GM21619 (cell line): Measurements from ENCODE around the gene GBP1.
"Not testable (repeated sequence)": the region's sequence is repeated elsewhere in the genome, so short reads cannot be mapped to it uniquely, and the experiment has no call there.

Experiments
- ATAC-seq: cut with Tn5 transposase; IDR thresholded peaks from one replicate; pipeline ENCODE4 v1.9.1; 2021; ENCODE audit not compliant: unreplicated experiment

The GBP1 gene

DNA sequence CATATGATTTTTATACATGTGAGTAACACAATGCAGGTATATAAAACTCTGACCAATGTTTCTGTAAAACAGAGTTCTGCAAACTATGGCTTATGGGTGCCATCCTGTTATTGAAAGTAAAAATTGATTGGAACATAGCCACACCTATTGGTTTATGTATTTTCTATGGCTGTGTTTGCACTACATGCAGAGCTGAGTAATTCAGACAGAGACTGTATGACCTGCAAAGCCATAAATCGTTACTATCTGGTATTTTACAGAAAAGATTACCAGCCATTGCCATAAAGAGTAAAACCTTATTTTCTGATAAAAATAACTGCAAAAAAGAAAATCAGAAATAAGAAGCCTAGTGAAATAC, 13.1 kb downstream of the GBP1 start:
- ATAC-seq = no peak

DNA sequence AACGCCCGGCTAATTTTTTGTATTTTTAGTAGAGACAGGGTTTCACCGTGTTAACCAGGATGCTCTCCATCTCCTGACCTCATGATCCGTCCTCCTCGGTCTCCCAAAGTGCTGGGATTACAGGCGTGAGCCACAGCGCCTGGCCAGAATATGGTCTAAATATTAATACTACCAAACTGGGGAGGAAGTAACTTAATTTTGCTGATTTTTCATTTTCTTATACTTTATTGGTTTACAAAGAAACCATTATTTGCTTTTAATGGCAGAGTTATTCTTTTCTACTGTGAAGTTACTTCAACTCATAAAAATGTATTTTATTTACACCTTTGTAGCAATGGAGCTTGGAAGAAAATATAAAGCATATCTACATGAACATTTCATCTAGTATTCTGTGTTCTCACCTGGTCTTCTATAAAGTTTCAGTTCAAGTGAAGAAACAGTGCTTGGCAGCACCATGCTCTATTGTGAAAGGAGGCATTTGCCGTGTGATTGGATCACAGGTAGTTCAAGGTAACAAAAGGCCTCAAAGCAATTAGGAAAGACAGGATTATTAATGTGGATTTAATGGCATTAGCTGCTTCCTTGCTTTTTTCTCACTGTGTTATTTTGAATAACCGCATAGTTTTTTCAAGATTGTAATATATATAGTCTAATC, 13.6 kb downstream of the GBP1 start:
- ATAC-seq = no peak

DNA sequence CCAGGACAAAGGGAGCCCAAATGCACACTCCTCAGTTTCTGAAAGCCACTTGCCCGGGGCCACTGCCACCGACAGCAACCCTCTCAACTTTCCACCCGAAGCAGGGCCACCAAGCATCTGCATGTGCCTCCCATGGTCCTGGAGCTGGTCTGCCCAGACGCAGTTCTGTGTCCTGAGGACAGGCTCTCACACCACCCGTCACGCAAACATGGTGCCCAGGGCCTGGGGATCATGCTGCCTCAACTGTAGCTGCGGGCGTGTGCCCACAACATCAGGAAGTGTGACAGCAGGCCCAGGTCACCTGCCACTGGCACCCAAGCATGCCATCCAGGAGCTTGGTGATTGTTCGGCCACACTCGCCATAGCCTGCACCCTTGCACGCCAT, 14.4 kb downstream of the GBP1 start:
- ATAC-seq = no peak

DNA sequence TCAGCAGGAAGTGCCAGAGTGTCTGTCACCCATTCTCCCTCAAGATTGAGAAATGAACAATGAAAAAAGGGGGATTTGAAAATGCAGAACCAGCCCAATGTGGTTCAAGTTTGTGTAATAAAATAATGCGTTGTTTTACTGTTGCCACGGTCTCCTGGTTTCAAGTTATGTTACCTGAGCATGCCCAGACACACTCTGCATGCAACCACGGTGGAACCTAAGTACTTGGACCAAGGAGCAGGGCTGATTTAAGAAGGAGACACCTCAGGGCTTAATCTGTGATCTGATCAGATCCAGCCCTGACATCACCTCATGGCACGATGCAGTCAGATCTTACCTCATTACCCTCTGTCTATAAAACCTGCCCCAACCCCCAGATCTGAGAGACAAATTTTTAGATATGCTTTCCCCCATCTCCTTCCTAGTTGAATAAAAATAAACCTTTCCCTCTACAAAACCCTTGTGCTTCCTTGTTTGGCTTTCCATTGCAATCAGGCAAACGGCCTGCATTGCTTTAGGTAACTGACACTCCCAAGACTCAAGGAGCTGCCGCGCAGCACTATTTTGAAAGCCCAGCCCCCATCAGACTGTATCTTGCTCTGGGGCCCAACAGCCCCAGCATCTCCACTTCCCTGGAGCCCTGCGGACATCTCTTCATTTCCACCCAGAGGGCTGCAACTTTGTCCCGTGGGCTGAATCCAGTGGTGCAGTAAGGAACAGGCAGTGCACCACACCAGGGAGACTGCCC, 14.9 kb downstream of the GBP1 start:
- not testable (repeated sequence) for ATAC-seq

DNA sequence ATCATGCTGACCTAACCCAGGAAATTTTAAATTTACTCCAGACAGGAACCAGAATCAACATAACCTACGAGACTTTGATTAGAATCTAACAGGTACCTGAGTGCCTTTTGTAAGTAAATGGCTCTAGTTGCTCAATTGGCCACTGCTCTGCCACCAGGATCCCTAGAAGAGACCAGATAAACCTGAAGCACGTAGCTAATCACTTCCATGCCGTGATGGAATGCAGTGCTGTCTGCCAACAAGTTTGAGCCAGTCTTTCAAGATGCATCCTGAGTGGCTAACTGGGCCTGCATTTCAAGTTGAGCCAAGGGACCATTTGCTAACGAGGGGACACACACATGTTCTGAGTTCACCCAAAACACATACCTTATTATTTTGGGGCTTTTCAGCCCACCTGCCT, 15.8 kb downstream of the GBP1 start:
- ATAC-seq = not testable (repeated sequence)

DNA sequence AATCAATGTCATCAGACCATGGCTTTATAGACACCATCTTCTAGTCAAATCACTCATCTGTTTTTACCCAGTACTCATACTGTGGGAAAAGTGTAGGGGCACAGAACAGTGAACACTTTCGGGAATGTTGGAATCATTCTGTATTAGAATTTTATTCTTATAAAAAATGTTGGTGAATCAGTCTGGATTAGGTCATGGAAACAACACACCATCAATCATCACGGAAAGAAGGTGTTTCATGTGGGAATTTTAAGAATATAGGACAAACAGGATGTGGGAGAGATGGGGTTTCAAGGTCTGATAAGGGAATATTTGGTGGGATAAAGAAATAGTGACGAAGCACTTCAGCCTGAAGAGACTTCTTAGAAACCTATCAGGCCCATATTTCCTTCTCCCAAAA, 17.3 kb downstream of the GBP1 start:
- ATAC-seq = no peak

DNA sequence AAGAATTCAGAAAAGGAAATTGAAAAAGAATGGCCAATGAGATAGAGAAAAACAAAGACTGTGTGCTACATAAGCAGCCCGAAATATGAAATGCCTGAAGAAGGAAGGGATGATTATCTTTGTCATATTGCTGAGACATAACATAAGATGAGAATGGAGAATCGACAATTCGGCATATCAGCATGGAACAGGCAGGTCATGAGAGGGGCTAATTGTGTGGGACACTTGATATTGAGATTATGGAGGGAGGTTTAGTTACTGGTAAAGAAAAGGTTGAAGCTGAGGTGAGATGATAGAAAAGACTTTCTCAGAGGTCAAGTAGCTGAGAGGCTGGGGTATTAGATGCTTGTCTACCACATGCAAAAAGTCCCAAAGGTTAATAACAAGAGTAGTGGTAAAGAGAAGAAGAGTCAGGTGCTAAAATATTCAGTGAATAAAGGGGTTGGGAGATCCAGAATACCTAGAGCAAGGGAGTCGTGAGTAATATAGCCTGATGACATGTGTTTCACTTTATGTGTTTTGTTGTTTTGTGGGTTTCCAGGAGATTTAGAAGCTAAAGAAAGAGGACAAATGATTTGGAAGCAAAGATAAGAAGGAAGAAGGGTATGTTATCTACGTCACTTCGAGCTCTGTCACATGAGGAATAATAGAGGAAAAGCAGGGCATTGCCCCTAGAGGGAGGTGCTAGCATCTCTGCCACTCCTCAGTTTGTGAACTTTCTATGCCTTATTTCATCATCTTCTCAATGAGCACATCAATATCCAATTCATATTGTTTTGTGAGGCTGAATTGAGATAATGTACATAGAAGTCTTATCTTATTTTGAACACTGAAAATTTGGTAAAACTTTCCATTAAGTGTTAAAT, 18.5 kb downstream of the GBP1 start:
- ATAC-seq = peak; percentile 70

DNA sequence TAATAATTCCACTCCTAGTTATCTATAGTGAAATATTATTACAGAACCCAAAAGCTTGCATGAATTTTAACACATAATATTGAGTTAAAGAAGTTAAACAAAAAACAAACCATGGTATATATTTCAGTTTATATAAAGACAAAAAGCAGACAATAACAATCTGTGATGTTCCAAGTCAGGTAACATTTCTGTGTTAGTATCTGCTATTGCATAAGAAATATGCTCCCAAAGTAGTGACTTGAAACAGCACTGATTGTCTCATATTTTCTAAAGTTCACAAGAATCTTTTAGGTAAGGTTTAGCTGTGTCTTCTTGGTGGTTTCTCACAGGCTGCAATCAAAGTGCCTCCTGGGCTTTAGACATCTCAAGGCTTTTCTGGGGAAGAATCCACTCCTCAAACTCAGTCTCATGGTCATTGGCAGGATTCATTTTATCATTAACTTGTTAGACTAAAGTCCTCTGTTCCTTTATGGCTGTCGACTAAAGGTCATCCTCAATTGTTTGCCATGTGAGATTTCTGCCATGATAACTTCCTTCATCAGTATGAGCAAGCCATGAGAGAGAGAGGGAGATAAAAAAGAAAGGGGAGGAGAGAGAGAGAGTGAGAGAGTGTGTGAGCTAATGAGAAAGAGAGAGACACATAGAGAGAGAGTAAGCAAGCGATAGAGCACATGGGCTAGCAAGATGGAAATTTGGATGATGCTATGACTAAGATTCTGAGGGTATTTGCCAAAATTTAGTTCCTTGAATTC, 19.9 kb downstream of the GBP1 start:
- ATAC-seq = no peak

DNA sequence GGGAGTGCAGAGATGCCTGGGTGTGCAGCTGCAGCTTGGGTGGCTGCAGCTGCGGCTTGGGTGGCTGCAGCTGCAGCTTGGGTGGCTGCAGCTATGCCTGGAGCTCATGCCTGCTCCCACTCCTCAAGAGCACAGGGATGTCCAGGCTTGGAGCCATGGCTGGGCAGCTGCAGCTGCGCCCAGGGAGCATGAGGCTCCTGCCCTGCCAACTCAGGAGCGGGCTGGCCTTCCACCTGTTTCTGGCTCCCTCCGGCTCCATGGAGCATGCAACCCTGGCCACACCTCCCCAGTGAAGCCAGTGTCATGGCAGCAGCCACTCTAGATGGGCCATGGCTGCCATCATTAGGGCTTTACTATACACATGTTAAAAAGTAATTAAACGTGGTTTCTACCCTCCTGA, 21.1 kb downstream of the GBP1 start:
- ATAC-seq = no peak

DNA sequence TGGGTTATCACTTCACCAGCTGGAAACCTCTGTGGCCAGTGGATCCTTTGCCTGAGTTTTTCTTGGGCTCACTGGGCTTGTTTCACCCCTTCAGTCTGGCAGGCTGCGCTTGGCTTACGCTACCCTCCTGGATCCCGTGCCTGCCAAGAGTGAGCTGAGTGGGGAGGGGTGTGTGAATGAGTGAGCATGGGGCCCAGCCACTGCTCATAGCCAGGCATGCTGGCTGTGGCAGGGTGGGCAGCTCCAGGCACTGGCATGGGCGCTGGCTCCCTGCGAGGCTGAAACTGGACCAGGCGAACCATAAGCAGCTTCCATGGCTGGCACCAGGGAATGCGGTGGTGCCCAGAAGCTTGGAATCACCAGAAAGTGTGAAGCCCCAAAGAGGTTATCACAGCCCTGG, 22.5 kb downstream of the GBP1 start:
- ATAC-seq = no peak

DNA sequence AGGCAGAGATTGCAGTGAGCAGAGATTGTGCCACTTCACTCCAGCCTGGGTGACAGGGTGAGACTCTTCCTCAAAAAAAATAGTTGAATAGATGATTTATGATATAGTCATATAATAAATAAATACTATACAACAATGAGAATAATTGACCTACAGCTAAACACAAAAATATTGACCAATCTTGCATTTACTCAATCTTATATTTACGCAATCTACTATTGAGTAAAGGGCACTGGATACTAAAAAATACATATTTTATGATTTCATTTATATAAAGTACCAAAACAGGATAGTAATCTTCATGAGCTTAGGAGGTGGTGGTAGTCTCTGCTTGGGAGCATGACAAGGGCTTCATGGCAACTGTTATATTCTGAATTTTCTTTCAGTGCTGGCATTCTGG, 23.3 kb downstream of the GBP1 start:
- ATAC-seq = no peak

DNA sequence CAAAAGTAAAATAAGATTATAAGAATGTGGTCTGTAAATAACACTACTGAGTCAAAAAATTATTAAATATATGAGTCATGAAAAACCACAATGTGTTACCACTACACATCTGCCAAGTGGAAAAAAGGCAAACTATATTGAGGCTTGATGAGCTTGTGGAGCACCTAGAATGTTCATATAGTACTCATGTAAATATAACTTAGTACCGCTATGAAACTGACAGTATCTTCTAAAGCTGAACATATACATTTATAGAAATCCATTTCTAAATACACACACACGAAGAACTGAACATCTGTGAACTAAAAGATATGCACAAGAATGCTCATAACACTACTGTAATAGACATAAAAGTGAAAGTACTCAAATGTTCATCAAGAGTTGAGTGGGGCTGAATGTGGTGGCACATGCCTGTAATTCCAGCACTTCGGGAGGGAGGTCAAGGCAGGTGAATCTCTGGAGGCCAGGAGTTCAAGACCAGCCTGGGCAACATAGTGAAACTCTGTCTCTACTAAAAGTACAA, 23.8 kb downstream of the GBP1 start:
- peak; percentile 97 for ATAC-seq

DNA sequence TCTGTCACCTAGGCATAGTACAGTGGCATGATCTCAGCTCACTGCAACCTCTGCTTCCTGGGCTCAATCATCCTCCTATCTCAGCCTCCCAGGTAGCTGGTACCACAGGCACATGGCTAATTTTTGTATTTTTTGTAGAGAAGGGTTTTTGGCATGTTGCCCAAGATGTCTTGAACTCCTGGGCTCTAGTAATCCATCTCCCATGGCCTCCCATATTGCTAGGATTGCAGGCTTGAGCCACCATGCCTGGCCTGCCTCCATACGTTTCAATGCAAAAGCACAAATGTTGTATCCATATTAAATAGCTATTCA, 24.7 kb downstream of the GBP1 start:
- ATAC-seq = no peak

DNA sequence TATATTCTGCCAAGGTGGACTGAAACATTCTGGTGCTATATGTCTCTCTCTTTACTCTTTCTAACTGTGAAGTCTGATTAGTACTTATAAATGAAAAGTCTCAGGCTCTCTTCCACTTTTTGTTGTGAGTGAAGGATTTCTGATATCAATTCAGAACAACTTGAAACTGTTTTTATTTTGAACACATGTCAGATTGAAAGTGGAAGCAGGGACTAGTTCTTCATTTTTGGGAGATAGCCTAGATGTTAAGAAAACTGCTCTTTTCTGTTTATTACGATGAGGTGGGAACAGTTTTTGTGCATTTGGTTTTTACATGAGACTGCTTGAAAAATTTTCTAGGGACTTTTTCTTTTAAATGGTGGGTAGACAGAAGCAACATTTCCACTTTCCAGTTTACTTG, 27.8 kb downstream of the GBP1 start:
- ATAC-seq = no peak

DNA sequence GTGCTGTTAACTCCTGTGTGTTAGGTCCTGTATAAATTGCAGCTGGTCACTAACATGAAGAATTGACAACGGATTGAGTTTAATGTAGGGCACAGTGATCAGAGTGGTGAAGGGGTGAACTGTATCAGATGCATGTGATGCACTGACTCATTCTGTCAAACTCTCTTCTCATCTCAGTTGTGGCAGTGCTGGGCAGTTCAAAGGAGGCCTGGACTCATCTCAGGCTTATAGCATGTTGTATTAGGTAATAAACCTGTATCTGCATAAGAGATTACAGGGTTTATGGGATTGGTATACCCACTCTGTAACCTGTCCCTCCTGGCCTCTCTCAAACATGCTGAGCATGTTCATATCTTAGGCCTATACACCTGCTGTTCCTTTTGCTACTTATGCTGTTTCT, 29.9 kb downstream of the GBP1 start:
- ATAC-seq = no peak

DNA sequence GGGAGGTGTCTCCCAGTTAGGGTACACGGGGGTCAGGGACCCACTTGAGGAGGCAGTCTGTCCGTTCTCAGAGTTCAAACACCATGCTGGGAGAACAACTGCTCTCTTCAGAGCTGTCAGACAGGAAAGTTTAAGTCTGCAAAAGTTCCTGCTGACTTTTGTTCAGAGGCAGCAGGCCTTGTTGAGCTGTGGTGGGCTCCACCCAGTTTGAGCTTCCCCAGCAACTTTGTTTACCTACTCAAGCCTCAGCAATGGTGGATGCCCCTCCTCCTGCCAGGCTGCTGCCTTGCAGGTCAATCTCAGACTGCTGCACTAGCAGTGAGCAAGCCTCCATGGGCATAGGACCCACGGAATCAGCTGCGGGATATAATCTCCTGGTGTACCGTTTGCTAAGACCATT, 31.0 kb downstream of the GBP1 start:
- not testable (repeated sequence) for ATAC-seq

DNA sequence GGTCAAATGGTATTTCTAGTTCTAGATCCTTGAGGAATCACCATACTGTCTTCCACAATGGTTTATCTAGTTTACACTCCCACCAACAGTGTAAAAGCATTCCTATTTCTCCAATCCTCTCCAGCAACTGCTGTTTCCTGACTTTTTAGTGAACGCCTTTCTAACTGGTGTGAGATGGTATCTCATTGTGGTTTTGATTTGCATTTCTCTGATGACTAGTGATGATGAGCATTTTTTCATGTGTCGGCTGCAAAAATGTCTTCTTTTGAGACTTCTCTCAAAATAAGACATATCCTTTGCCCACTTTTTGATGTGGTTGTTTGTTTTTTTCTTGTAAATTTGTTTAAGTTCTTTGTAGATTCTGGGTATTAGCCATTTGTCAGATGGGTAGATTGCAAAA, 36.0 kb downstream of the GBP1 start:
- not testable (repeated sequence) for ATAC-seq

DNA sequence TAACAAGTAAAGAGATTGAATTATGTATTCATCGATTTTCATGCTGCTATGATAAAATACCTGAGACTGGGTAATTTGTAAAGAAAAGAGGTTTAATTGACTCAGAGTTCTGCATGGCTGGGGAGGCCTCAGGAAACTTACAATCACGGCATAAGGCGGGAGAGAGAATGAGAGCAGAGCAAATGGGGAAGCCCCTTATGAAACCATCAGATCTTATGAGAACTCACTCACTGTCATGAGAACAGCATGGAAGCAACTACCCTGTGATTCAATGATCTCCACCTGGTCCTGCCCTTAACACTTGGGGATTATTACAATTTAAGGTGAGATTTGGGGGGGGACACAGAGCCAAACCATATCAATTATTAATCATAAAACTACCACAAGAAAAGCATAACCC, 39.1 kb downstream of the GBP1 start:
- ATAC-seq = no peak

DNA sequence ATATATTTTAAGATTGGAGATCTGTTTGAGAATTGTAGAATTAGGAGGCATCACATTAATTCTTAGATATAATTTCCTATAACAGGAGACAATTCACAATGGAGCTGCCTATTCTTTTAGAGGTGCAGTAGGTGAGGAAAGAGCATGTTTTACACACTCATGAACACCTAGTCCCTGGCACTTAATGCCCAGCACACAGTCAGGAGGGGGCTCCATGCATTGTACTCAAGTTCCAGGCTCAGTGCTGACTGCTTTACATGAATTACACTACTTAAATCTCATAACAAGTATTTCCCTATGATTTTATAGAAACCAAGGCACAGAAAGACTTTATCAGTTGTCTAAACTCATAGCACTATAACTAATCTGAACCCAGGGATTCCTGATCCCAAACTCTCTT, 42.0 kb downstream of the GBP1 start:
- no peak for ATAC-seq

DNA sequence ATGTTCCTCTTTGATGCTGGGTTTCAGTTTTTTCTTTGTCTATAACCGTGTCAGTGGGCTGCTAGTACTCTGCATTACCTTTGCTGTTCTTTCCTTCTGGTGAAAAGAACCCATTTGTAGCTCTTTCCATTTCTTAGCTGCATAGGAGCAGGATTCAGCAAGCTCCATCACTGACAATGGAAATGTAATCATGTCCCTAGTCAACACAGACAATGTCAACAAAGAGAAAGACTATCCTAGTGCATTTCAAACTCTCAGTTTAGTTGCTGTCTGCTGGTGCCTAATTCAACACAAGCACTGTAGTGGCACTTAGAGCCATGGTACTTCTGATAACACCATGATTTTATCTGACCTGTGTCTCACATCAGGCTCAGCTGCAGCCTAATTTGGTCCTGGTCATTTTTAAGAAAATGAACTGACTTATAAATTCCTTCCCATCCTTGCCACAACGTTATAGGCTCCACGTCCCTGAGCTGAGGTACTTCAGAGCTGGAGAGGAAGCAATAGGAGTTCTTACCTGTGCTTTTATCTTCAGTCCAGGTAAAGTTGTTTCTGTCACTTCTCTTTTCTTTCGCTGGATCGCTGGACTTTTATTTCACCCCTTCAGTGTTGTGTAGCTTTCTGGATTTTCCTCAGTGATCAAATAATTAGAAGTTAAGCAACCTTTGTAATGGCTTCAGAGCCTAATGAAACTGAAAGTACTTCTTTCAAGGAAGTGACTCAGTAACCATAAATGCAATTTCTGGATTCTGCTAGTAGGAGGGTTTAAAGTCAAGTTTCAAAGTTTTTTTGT, 42.6 kb downstream of the GBP1 start, which contains the start of gene GBP3:
TSS of gene GBP3 (minus strand) at position 700 of the 793 bp plus-strand sequence. CDS start 2,145 bp downstream, outside the sequence.
- ATAC-seq = peak; percentile 78
